AG10803 (cell line): ENCODE measurements around the gene CBR1.

Source experiments
- DNase-seq: peaks from one replicate; pipeline ENCODE4 v3.0.0; 2010; ENCODE audit warnings: low read depth
- H3K4me3 ChIP-seq: 2 replicates; pipeline ENCODE4 v1.5.1; 2011; ENCODE audit warnings: mild to moderate bottlenecking, low read length, control low read depth
- TF ChIP-seq, protein P1 (sequence below): conservative IDR thresholded peaks from 2 replicates; pipeline ENCODE4 v1.5.1; 2011; ENCODE audit warnings: mild to moderate bottlenecking, low read length, control low read depth, inconsistent platforms

The CBR1 gene

DNA sequence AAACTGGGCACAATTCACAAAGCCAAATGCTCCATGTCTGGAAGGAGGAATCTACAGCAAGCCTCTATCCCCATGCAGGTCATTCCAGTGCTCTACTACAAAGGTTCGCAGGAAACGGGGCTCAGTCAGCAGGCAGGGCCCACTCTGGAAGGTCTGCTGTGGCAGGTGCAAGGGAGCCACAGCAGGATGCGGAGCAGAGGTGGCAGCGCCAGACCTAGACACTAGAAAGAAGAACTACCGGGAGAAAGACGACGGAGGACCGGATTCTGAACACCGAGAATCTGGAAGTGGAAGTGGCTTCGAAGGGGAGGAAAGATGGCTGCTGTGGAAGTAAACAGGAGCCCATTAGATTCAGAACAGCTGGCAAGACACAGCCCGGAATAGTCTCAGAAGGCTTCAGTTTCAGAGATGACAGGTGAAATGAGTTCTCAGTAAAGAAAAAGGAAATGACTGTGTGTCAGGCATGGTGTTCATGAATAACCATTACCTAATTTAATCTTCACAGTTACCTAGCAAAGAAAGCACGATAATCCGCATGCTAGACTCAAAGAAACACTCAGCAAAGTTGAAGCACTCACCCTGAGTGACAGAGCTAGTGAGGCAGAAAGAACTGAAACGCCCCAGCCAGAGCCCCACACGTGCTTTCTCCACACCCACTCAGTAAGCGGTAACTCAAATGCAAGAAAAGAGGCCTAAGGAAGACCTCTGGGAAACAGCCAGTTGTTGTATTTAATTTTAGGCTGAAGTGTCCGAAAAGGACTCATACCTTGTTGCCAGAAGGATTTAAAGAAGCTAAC is 30.9 kb upstream of the CBR1 start:
- no peak for DNase-seq
- H3K4me3 ChIP-seq, result no peak overlapping the region
- TF ChIP-seq, protein P1, sequence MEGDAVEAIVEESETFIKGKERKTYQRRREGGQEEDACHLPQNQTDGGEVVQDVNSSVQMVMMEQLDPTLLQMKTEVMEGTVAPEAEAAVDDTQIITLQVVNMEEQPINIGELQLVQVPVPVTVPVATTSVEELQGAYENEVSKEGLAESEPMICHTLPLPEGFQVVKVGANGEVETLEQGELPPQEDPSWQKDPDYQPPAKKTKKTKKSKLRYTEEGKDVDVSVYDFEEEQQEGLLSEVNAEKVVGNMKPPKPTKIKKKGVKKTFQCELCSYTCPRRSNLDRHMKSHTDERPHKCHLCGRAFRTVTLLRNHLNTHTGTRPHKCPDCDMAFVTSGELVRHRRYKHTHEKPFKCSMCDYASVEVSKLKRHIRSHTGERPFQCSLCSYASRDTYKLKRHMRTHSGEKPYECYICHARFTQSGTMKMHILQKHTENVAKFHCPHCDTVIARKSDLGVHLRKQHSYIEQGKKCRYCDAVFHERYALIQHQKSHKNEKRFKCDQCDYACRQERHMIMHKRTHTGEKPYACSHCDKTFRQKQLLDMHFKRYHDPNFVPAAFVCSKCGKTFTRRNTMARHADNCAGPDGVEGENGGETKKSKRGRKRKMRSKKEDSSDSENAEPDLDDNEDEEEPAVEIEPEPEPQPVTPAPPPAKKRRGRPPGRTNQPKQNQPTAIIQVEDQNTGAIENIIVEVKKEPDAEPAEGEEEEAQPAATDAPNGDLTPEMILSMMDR, result no peak

DNA sequence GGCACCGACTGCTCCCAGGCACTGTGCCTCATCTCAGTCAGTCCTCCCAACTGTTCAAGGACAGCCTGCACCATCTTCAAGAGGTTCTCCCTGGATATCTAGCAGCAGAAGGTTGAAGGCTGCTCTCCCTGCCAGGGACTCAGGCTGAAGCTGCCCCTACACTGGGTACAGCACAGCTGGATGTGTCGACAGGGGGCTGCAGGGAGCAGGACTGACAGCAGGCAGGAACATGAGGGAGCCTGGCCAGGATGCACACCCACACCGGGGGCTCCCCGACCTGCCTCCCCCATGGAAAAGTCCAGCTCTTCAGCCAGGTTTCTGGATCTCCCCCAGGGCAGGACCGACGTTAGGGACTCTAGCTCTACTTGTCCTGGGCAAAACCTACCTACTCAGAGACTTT is 30.0 kb upstream of the CBR1 start:
- H3K4me3 ChIP-seq, result no peak overlapping the region
- no peak for DNase-seq
- TF ChIP-seq, protein P1, result no peak

GRCh38 chr21:36040389-36040788 is 29.4 kb upstream of the CBR1 start:
- no peak overlapping the region for H3K4me3 ChIP-seq
- TF ChIP-seq, protein P1, result no peak
- no peak for DNase-seq

GRCh38 chr21:36041910-36042309 is 27.9 kb upstream of the CBR1 start:
- TF ChIP-seq, protein P1, result no peak
- DNase-seq, result no peak
- H3K4me3 ChIP-seq, result no peak overlapping the region

DNA sequence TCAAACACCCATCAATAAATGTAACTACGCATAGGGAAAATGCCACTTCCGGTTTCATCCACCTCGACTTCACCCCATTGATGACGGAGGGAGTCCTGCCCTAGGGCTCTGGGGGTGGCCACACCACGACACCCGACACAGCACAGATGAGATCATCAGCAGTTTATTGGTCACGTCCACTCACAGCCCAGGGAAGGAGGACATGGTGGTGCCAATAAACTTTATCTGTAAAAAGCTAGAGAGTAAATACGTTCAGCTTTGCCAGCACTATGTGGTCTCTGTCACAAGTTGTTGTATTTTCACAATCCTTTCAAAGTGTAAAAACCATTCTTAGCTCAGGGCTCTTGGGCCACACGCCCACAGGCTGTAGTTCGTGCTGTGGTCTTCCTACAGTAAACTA is 25.8 kb upstream of the CBR1 start:
- TF ChIP-seq, protein P1, result no peak
- no peak for DNase-seq
- H3K4me3 ChIP-seq, result no peak overlapping the region

DNA sequence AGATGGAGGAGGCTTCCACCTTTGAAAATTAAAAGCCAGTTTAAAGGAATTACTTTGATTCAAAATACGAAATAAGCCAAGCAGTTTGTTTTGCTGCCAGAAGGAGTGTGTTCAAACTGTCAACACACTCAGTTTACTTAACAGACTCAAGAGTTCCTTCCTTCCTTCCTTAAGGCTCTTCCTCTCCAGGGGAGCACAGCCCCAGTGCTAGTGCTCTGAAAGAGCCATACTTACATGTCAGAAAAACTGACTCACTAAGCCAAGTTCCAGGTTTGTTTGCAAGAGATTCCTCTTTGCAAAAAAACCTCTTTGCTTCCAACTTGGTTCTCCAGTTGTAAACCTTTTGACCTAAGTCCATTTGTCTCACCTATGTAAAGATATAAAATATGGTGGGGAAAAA is 23.8 kb upstream of the CBR1 start:
- TF ChIP-seq, protein P1, result no peak
- no peak for DNase-seq
- H3K4me3 ChIP-seq, result no peak overlapping the region

DNA sequence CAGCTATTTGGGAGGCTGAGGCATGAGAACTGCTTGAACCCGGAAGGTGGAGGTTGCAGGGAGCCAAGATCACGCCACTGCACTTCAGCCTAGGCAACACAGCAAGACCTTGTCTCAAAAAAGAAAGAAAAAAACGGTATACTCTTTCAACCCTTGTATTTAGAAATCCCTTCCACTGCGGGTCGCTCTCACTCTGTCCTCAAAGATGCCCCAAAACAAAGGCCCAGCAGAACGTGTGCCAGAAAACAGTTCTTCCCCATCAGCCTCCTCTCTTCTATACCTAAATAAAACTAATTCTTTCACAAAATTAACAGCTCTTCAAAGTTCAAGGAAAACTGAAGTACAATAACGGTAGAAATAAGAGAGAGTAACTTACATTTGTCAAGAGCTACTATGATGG is 22.7 kb upstream of the CBR1 start:
- H3K4me3 ChIP-seq, result no peak overlapping the region
- TF ChIP-seq, protein P1, result no peak
- DNase-seq, result no peak
